NK-92 (cell line): ENCODE data around the gene CDR2.
"Not testable (repeated sequence)": the region's sequence is repeated elsewhere in the genome, so short reads cannot be mapped to it uniquely, and the experiment has no call there.

ENCODE experiments used
- DNase-seq: peaks from one replicate; lab custom pipeline; 2025; ENCODE audit not compliant: unreplicated experiment; lab: John Stamatoyannopoulos, UW

The CDR2 gene

GRCh38 chr16:22353191-22353919, 21.1 kb downstream of the CDR2 start:
- no peak for DNase-seq

- no peak for DNase-seq
Measured at GRCh38 chr16:22352723-22353122, 21.7 kb downstream of the CDR2 start.

- no peak for DNase-seq
Measured at GRCh38 chr16:22352140-22352539, 22.3 kb downstream of the CDR2 start.

GRCh38 chr16:22351017-22351416, 23.4 kb downstream of the CDR2 start:
- DNase-seq = not testable (repeated sequence)

- DNase-seq = no peak
Measured at GRCh38 chr16:22348291-22348690, 26.1 kb downstream of the CDR2 start.

GRCh38 chr16:22347100-22347820, 27.2 kb downstream of the CDR2 start:
- DNase-seq = no peak

GRCh38 chr16:22346483-22346882, 27.9 kb downstream of the CDR2 start:
- no peak for DNase-seq

GRCh38 chr16:22342082-22342481, 32.3 kb downstream of the CDR2 start:
- no peak for DNase-seq

- DNase-seq = no peak
Measured at GRCh38 chr16:22340945-22341344, 33.5 kb downstream of the CDR2 start.

- no peak for DNase-seq
Measured at GRCh38 chr16:22337849-22338635, 36.4 kb downstream of the CDR2 start.

- no peak for DNase-seq
Measured at GRCh38 chr16:22337045-22337444, 37.4 kb downstream of the CDR2 start.

- no peak for DNase-seq
Measured at GRCh38 chr16:22336581-22336980, 37.8 kb downstream of the CDR2 start.

GRCh38 chr16:22335668-22336246, 38.7 kb downstream of the CDR2 start:
- no peak for DNase-seq

GRCh38 chr16:22333457-22333994, 40.9 kb downstream of the CDR2 start:
- no peak for DNase-seq

GRCh38 chr16:22330326-22330725, 44.1 kb downstream of the CDR2 start:
- DNase-seq = no peak

GRCh38 chr16:22329199-22329695, 45.2 kb downstream of the CDR2 start:
- DNase-seq = no peak

GRCh38 chr16:22328081-22328725, 46.2 kb downstream of the CDR2 start:
- DNase-seq = no peak

GRCh38 chr16:22327446-22327775, 47.0 kb downstream of the CDR2 start:
- DNase-seq = no peak

GRCh38 chr16:22326771-22327445, 47.5 kb downstream of the CDR2 start:
- no peak for DNase-seq

- DNase-seq = no peak
Measured at GRCh38 chr16:22326369-22326652, 48.1 kb downstream of the CDR2 start.
